Fibroblast of peridontal ligament (primary cell): ENCODE measurements around the gene PAWR.
"Not testable (repeated sequence)": the region's sequence is repeated elsewhere in the genome, so short reads cannot be mapped to it uniquely, and the experiment has no call there.

ENCODE experiments used
- DNase-seq: peaks from one replicate; pipeline ENCODE4 v3.0.0-alpha.2; 2010; ENCODE audit errors: extremely low read depth

PAWR gene

DNA sequence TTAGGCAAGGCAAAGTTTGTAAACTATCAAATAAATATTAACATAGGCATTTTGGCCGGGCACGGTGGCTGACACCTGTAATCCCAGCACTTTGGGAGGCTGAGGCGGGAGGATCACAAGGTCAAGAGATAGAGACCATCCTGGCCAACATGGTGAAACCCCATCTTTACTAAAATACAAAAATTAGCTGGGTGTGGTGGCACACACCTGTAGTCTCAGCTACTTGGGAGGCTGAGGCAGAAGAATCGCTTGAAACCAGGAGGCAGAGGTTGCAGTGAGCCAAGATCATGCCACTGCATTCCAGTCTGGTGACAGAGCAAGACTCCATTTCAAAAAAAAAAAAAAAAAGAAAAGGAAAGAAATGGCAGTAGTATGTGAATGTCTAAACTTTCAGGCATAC, 43.9 kb downstream of the PAWR start:
- DNase-seq = not testable (repeated sequence)

DNA sequence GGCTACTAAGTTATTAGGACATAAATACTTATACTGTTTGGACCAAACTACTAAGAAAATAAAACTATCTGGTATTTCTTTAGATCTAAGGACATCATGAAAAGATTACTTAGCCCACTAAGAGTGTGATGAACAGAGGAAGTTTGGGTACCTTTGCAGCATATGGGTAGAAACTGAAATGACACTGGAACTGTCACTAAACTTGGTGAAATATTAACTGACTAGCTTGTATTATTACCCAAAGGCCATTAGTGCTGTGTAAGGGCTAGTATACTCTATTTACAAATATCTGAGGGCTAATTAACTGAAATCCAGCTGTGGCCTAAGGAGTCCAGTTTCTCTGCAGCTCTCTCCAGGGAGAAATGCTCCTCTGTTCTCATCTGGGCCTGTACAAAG, 45.5 kb downstream of the PAWR start:
- no peak for DNase-seq

DNA sequence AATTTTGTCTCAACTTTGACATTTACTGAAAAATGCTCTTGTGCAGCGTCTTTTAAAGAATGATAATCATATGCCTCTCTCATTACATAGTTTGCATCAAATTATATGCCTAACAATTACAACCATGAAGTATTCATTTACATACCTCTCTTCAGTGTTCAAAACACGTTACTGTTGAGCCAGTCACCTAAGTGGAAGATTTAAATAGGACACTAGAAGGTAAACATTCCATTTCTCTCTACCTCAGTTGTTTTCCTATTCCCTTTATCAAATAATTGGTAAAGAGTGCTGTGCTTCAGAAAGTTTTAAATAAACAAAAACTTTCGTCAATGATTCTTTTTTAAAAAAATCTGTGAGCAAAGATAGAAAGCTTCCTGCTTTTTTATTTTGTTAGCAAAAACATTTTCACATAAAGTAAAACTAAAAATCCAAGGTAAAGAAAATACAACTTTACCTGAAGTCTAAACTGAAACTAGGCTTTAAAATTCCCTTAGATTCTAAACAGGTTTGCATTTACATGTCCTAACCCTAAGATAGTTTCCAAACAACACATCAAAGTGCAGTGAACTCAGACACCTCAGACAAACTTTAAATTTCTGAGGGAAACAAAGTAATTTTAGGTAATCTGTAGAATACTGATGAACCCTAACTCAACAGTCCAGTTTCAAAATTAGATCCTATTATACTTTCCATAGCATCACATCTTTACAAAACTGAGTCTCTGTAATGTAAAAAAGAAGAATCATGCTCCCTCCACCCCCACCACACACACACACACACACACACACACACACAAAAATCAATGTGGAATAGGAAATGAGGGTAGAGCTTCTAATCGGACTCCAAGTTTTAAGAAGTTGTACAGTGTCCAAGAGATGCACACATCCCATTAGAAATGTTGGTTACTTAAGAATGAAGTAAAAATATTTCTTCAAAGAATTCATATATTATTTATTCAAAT, 46.2 kb downstream of the PAWR start:
- DNase-seq = no peak

DNA sequence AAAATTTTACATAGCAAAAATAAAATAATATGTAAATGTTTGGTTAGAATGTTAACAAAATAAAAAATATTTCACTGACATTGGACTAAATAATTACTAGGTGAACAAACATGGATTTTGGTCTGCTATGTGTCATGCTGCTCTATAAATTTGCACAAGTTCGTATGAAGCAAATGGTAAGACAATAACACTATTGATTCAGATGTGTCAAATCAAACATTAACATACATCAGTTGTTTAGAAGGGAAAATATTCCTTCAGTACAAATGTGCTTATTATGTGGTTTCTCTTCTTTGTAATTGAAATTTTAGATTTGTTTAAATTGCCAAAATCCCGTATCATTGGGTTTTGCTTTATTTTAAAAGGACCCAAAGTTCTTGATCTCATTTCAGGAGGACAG, 46.9 kb downstream of the PAWR start:
- no peak for DNase-seq

DNA sequence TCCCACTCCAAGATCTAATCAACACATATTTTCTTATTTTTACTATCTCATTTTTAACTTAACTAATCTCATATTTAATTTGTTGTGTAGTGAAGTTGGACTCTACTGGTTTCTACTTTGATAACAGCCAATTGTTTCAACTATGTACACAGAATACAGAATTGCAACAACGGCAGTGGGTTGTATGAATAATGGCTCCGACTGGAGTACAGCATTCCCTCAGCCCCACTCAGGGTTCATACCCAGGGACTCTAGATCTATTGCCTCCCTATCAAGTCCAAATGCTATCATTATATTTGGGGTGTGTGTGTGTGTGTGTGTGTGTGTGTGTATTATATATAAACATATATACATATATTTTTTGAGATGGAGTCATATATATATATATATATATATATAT, 52.3 kb downstream of the PAWR start:
- DNase-seq = no peak

DNA sequence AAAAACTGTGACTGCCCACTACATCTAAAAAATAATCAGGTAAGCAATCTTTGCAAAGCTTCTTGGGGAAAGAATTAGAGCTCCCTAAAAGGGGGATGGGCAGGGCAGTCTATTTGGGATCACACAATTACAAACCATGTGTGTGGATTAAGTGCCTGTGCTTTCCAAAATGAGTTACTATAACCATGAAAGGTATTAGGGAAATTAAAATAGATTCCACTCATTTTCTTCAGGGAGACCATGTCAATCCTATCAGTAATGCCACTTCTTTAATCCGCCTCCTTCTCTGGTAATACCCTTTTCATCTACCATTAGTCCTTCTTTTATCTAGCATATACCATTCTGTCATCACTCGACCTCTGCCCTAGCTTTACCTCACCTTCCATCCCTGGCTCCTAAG, 53.7 kb downstream of the PAWR start:
- no peak for DNase-seq

DNA sequence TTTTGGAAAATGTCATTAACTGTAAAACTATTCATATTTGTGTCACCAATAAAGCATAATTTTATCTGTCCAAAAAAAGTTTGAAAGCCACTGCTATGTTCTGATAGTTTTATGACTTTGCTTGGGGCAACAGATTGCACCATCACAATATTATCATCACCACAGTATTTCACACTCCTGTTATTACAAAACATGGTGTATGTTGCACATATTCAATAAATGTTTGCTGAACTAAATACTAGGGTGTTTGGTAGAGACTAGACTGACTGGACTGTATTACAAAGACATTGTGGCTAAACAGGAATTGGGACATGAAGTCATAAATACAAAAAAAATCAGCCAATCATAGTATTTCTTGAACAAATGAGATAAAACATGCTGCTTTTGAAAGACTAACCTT, 55.1 kb downstream of the PAWR start:
- peak; percentile 45 for DNase-seq

DNA sequence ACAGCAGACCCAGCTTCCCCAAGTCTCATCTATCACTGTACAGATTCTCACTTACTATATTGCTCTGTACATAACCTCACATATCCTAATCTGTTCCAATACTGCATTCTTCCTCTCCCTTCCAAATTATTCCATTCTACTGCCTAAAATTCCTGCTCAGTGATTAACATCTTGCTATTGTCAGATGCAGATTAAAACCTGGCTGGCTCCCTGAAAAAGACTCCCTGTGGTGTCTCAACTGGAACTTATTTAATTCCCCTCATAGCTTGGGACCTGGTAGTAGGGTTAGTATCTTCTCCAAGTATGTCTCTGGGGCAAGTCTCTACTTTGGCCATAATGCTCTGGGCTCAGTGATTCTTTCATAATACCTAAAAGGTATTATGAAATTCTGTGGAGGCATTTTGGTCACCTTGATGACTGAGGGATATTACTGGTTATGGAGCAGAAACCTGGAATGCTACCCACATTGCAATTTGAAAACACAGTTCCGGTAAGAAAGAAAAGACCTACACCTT, 55.8 kb downstream of the PAWR start:
- peak; percentile 52 for DNase-seq

DNA sequence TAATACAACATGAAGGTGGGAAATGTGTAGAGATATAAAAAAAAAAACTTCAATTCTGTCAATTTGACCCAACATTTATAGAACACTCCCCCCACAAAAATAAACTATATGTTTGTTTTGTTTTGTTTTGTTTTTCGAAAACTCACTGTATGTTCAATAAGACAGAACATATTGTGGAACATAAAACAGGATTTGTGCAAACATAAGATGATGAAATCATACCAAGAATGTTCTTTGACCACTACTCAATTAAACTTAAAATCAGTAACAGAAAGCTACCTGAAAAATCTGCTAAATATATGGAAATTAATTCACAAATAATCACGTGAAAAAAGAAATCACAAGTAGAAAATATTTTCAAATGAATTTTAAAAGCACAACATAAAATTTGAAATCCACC, 61.2 kb downstream of the PAWR start:
- no peak for DNase-seq

DNA sequence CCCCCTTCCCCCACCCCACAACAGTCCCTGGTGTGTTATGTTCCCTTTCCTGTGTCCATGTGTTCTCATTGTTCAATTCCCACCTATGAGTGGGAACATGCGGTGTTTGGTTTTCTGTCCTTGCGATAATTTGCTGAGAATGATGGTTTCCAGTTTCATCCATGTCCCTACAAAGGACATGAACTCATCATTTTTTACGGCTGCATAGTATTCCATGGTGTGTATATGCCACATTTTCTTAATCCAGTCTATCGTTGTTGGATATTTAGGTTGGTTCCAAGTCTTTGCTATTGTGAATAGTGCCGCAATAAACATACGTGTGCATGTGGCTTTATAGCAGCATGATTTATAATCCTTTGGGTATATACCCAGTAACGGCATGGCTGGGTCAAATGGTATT, 64.0 kb downstream of the PAWR start:
- not testable (repeated sequence) for DNase-seq

DNA sequence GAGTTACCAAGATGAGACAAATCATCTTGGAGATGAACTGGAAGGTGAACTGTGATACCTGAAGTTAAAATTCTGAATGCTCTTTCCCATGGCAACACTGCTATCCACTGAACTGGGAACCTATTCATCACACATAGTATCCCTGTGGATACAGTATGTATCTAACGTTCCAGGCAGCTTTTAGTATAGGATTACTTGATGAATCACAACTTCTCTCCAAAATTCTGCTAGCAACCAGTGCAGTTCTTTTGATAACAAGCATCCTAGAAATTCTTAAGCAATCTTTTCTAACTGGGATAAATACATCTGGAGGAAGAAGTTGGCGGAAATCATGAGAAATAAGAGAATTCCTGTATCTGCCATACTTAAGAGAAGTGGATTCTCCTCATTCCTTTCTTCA, 66.4 kb downstream of the PAWR start:
- peak; percentile 71 for DNase-seq

DNA sequence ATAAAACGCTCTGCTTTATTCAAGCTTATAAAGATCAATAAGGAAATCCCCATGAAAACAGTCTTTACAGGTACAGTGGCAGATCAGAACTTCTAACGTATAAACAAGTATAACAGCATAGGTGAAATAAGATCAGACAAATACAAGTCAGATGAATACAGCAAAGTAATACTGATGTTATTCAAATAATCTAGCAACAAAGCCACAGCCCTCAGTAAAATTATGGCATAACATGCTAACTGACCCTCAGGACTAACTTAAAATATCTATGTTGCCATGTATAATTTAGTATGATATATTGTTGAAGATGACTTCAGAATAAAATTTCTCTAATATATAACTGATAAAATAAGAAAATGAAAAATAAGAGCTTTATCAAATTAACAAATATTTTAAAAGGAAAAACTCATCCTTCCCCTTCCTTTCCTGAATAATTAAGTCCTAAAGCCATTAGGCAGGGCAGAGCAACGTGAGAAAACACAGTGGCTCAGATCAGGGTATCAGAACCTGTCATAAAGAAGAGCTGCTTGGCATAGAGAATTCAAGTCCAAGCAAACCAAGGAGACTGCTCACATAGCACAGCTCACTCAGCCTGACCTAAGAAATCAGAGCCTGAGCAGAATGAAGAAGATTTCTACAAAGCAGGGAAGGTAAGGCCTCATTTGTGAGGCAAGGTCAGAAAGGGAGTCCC, 70.7 kb downstream of the PAWR start:
- no peak for DNase-seq

DNA sequence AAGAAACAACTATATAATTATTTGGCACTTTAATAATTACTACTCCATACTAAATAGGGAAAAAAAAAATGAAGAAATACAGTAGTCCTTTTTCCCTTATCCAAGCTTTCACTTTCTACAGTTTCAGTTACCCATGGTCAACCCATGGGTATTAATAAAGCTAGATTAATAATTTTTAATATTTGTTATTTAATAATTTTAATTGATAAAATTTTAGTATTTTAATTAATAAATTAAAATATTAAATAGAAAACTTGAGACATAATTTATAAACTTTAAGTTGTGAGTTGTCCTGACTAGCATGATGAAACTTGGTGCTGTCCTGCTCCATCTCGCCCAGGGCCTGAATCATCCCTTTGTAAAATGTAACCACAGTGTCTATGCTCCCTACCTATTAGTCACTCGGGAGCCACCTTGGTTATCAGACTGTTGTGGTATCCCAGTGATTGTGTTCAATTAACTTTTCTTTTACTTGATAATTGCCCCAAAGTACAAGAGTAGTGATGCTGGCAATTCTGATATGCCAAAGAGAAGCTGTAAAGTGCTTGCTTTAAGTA, 71.8 kb downstream of the PAWR start:
- no peak for DNase-seq

DNA sequence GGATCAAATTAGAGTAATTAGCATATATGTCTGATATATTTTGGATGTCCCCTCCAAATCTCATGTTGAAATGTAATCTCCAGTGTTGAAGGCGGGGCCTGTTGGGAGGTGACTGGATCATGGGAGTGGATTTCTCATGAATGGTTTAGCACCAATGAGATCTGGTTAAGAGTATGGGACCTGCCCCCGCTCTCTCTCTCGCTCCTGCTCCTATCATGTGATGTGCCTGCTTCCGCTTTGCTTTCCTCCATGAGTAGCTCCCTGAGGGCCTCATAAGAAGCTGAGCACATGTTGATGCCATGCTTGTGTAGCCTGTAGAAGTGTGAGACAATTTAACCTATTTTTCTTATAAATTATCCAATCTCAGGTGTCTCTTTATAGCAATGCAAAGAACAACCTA, 73.1 kb downstream of the PAWR start:
- DNase-seq = no peak

DNA sequence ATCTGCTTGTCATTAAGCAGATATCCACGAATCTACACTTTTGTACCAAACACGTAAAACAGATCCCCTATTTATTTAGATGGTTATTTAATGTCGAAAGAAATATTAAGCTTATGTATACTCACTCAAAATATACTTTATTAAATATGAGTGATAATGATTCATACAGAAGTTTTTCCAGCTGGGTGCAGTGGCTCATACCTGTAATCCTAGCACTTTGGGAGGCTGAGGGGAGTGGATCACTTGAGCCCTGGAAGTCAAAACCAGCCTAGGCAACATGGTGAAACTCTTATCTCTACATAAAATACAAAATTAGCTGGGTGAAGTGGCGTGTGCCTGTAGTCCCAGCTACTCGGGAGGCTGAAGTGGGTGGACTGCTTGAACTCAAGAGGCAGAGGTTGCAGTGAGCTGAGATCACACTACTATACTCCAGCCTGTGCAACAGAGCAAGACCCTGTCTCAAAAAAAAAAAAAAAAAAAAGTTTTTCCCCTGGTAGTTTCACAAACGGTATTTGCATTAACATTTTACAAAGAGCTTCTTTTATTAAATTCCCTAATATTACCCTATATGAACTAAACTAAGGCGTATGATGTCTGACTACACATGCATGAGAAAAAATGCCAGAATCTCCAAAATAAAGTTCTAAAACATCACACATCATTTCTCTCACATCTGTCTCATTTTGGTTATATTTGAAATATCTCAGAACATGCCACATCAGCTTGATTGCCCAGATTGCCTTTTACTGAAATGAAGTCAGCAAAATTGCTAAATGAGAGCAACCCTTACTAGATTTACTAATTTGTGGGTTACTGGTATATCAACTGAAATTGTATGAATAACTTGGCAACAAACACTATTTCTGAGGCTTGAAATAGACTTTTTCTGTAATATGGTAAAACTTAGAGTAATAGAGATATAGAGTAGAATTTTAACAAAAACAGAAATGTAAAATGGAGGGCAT, 74.9 kb downstream of the PAWR start:
- peak; percentile 86 for DNase-seq

DNA sequence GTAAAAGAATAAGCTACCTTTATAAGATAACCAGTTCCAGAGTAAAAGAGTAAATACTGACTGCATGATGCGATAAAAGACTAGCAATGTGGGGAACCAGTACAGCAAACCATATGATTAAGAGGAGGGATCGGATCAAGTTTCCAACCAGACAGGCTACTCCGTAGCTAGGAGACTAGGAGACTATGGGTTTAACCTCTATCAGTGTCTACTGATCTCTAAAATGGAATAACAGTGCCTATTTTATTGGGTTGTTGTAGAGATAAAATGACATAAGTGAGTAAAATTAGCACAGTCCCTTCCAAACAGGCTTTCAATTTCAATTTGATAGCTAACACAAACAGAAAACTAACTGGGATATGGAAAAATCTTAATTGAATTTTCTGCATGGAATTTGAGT, 76.0 kb downstream of the PAWR start:
- peak; percentile 58 for DNase-seq

DNA sequence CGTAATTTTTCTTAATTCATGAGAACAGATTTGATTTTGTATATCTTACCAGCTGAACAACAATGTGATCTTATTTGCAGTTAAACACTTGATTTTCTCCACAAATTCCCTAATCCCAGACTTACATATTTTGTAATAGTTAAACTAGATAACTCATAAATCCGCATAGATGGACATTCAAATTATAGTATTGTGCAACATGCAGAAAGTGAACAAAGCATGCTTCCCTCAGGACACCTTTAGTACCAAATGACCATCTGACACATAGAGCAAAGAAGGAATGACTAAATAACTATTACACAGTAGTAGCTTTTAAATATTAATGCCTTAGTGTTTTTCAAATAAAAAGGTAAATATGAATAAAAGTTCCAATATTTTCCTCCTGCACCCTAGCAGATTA, 88.9 kb downstream of the PAWR start:
- no peak for DNase-seq

DNA sequence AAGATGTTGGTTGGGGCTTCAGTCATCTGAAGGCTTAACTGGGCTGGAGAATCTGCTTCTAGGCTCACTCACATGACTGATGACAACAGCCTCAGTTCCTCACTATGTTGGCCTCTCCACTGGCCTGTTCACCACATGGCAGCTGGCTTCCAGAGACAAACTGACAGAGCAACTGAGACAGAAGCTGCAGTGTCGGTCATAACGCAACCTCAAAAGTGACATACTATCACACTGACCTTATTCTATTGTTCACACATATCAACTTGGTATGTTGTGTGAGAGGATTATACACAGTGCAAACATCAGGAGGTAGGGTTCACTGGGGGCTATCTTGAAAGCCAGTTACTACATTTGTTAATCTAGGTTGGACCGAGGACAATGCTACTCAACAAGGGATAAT, 92.9 kb downstream of the PAWR start:
- DNase-seq = no peak

DNA sequence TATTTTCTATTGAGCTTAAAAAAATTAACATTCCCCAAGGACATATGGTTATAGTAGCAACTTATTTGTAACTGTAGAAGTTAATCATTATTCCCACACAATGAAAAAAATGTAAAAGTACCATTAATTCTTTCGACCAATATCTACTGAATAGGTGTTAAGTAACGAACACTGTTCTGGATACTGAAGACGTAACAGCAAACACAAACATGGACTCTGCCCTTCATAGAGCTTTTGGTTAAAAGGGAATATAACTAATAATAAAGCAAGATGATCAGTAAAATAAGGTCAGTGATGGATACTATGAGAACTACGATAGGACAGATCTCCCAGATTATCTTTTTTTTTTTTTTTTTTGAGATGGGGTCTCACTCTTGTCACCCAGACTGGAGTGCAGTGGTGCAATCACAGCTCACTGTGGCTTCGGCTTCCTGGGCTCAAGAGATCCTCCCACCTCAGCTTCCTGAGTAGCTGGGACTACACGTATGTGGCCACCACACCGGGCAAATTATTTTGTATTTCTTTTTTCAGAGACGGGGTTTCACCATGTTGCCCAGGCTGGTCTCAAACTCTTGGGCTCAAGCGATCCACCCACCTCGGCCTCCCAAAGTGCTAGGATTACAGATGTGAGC, 93.9 kb downstream of the PAWR start:
- DNase-seq = no peak

DNA sequence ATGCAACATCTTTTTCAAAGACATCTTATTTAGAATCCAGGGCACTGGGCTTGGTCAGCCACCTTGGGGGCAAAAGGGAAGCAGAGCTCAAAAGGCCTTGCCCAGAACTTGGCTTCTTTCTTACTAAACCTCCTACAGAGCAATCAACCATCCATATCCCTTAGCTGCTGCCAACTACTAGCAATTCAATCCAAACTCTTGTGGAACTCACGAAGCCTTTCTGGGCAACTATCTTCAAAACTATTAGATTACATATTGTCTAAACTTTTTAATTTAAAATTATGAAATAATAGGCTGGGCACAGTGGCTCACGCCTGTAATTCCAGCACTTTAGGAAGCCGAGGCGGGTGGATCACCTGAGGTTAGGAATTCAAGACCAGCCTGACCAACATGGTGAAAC, 95.5 kb downstream of the PAWR start:
- DNase-seq = peak; percentile 17

DNA sequence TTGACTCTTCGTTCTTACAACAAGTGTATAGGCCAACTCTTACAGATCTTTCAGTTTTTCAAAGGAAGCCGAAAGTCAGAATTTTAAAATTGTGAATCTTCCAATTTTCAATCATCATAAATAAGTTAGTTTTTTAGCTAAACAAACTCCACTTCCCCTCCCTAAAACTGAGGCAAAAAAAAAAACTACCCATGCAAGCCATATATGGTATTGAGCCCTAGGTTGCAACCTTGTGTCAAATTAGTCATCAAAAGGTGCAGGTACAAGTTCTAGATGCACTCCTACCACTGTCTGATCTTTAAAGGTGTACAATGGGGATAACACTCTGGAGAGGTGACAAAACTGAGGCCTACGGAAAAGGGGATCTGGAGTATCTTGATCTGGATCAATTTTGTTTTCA, 97.9 kb downstream of the PAWR start:
- DNase-seq = no peak
